Cardiac muscle cell (in vitro differentiated cells and primary cell): Measurements from ENCODE around the gene SEMA3B. TPM values are rescaled to one million over a fixed set of nuclear protein-coding genes. Genes with fewer than 3 reads are reported as not detected.

Source experiments
- DNase-seq, 2 donors: peaks; one replicate each; pipeline versions ENCODE4 v3.0.0 to v3.0.0-alpha.2; 2010 to 2017; ENCODE audit warnings: low read depth in 1 of 2, low spot score in 1 of 2
- H3K27ac ChIP-seq: fragments of 200-600 bp; sonication (generic); 2 replicates; pipeline ENCODE4 v1.5.1; 2016
- H3K27me3 ChIP-seq: fragments of 200-600 bp; sonication (generic); 2 replicates; pipeline ENCODE4 v1.6.0; 2016; ENCODE audit warnings: control low read depth
- H3K36me3 ChIP-seq: fragments of 200-600 bp; sonication (generic); 2 replicates; pipeline ENCODE4 v1.5.1; 2016; ENCODE audit warnings: control low read depth
- H3K4me1 ChIP-seq: fragments of 200-600 bp; sonication (generic); 2 replicates; pipeline ENCODE4 v1.8.1; 2017; ENCODE audit warnings: low read depth, mild to moderate bottlenecking, mixed run types
- H3K4me3 ChIP-seq: fragments of 200-600 bp; sonication (generic); 2 replicates; pipeline ENCODE4 v1.5.1; 2016; ENCODE audit warnings: mild to moderate bottlenecking
- H3K9me3 ChIP-seq: fragments of 200-600 bp; sonication (generic); 2 replicates; pipeline ENCODE4 v1.5.1; 2017; ENCODE audit warnings: low read depth, mild to moderate bottlenecking, control low read depth
- polyA plus RNA-seq: library from polyadenylated mRNA; unstranded; fragments of >200 nt; fragmentation: Nextera tagmentation; extraction: Ambion mirVana; gene quantifications from 2 replicates; pipeline ENCODE4 v1.2.1, GENCODE V29; 2016
- total RNA-seq: library from RNA; depleted of rRNA; stranded (reverse); fragments of >200 nt; gene quantifications from 2 replicates; pipeline ENCODE4 v1.2.3, GENCODE V29; 2016
- TF ChIP-seq, protein P1 (sequence below): IDR thresholded peaks from 2 replicates; pipeline ENCODE4 v1.5.1; 2012; ENCODE audit warnings: low read depth, mild to moderate bottlenecking, low read length

The SEMA3B gene
- total and polyA plus RNA-seq, 2 experiments from 2014 or later, result 23.1 to 25.9 TPM

DNA sequence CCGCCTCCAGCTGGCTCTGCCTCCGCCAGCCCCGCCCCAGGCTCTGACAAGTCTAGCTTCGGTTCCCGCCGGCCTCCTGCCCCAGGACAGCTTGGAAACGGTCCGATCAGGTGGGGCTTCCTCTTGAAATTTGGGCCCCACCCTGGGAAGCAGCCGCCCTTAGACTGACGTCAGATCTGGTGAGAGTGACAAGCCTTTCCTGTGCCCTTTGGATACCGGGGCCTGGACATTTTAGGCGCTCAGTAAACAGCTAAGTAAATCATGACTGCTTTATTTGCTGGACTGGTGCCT, 30.6 kb downstream of the SEMA3B start:
- Histone ChIP-seq H3K4me1 (peaks cover 15% of the 10 kb centered on the region), H3K36me3 (no peaks in the 10 kb centered on the region), H3K27me3 (no peaks in the 10 kb centered on the region), H3K4me3 (peak overlapping the region; percentile 29), H3K27ac (peak overlapping the region; percentile 70), H3K9me3 (no peaks in the 10 kb centered on the region)
- TF ChIP-seq, protein P1, sequence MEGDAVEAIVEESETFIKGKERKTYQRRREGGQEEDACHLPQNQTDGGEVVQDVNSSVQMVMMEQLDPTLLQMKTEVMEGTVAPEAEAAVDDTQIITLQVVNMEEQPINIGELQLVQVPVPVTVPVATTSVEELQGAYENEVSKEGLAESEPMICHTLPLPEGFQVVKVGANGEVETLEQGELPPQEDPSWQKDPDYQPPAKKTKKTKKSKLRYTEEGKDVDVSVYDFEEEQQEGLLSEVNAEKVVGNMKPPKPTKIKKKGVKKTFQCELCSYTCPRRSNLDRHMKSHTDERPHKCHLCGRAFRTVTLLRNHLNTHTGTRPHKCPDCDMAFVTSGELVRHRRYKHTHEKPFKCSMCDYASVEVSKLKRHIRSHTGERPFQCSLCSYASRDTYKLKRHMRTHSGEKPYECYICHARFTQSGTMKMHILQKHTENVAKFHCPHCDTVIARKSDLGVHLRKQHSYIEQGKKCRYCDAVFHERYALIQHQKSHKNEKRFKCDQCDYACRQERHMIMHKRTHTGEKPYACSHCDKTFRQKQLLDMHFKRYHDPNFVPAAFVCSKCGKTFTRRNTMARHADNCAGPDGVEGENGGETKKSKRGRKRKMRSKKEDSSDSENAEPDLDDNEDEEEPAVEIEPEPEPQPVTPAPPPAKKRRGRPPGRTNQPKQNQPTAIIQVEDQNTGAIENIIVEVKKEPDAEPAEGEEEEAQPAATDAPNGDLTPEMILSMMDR, result no peak
- no peak for DNase-seq

DNA sequence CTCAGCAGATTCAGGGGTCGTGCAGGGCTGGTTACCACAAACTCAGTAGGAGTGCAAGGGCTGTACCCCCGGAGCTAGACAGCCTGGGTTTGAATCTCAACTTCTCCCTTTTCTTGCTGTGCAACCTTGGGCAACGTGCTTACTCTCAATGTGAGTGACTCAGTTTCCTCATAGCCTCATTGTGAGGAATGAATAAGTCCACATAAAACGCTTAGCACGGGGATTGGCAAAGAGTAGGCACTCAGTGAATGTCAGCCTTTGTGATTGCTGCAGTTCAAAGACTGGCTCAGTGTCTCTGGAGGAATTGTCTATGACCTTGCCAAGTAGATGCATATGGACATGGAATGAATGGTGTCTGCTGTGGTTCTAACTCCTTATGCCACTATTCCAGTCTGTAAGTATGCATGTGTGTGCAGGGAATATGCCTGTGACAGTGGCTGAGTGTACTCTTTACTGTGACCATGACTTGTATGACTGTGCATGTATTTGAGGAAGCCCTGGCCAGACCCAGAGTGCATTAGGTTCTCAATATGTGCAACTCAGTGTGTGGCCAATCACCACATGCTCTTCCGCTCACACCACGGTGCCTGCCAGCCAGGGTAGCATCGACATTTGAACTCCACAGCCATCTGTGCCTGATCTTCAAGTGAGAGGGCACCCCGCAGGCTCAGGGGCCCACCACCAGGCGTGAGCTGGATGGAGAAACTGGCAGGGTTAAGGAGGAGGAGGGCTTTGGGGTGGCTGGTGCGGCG, 31.2 kb downstream of the SEMA3B start:
- H3K27me3 ChIP-seq, result no peaks in the 10 kb centered on the region
- no peaks in the 10 kb centered on the region for H3K36me3 ChIP-seq
- H3K4me1 ChIP-seq, result peaks cover 15% of the 10 kb centered on the region
- DNase-seq, result peak in 1 of 2 donors; percentile 40
- no peaks in the 10 kb centered on the region for H3K9me3 ChIP-seq
- peak overlapping the region; percentile 70 for H3K27ac ChIP-seq
- H3K4me3 ChIP-seq, result peak overlapping the region; percentile 29
- TF ChIP-seq, protein P1, result no peak

DNA sequence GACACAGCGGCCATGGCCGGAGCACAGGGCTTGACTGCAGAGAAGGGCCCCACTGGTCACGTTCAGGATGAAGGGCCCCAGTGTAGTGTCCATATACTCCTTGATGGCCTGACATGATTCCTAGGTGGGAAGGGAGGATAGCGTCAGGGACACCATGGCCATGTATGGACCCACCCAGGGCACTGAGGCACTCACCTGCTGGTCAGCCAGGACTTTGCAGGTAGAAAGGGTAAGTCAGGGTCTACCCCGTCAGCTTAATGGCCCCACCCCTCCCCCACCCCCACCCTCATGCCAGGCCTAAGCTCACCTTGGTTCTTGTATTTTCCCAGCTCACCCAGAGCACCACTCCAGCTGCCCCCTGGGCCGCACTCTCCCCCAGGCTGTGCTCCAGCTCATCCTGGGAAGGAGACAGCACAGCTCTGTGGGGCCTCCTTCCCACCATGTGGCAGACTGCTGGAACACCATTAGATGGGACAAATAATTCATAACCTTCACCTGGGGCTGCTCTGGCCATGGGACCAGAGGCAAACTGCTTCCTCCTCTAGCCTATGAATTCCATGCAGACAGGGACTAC, 31.8 kb downstream of the SEMA3B start:
- no peak for DNase-seq
- TF ChIP-seq, protein P1, result no peak
- no peak overlapping the region for H3K27ac ChIP-seq
- no peaks in the 10 kb centered on the region for H3K36me3 ChIP-seq
- H3K4me1 ChIP-seq, result peaks cover 15% of the 10 kb centered on the region
- no peaks in the 10 kb centered on the region for H3K9me3 ChIP-seq
- H3K4me3 ChIP-seq, result no peak overlapping the region
- H3K27me3 ChIP-seq, result no peaks in the 10 kb centered on the region

DNA sequence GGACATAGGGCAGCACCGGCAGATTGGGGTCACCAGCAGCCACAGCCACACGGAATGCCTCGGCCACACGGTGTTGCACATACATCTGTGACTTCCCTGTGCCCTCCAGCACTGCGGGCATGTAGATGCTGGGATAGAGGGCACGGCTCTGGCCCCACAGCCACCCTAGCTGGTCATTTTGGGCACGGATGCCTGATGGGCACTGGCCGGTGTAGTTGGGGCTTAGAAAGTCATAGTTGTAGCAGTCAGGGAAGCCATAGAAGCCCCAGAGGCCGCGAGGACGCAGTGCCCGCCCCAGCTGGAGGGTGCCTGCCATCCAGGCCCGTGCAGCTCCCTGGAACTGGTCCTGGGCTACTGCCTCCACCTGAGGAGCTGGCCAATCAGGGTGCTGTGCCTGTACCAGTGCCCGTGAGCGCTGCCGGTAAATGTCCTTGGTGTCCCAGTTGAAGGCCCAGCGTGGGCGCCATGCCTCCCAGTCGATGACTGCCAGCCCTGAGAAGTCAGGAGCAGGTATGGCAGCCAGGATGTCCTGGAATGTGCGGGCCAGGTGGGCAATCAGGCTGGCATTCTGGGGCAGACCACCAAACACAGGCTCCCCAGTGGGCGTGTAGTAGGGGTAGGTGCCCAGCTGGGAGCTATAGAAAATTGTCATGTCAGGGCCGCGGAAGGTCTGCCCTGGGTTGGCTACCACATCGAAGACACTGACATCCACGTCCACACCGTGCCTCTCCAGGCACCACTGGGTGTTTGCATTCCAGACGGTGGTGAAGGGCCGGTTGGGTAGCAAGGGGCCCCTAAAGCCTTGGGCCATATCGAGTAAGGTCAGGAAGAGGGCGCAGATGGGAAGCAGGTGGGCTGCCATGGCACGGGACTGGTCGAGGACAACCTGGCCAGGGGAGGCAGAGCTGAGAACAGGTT, 33.4 kb downstream of the SEMA3B start:
- DNase-seq, result no peak
- H3K4me3 ChIP-seq, result no peak overlapping the region
- TF ChIP-seq, protein P1, result no peak
- peaks cover 15% of the 10 kb centered on the region for H3K4me1 ChIP-seq
- peak overlapping the region; percentile 76 for H3K27ac ChIP-seq
- H3K36me3 ChIP-seq, result no peaks in the 10 kb centered on the region
- H3K9me3 ChIP-seq, result no peaks in the 10 kb centered on the region
- no peaks in the 10 kb centered on the region for H3K27me3 ChIP-seq

GRCh38 chr3:50303013-50303815, 34.3 kb downstream of the SEMA3B start, which contains the start of gene HYAL1:
HYAL1 (minus strand) TSS chr3:50303574; CDS start chr3:50302956, 618 bp downstream.
- Histone ChIP-seq H3K9me3 (no peaks in the 10 kb centered on the region), H3K4me1 (peaks cover 15% of the 10 kb centered on the region), H3K36me3 (no peaks in the 10 kb centered on the region), H3K27me3 (no peaks in the 10 kb centered on the region), H3K4me3 (no peak within 1 kb of the TSS), H3K27ac (peak within 1 kb of the TSS; percentile 76)
- peak; percentile 36 to 60 for DNase-seq
- TF ChIP-seq, protein P1, result peak; percentile 16
